Right lobe of liver (tissue), 6 donors: Measurements from ENCODE around the gene LYPD4. TPM values are rescaled to one million over a fixed set of nuclear protein-coding genes. Genes with fewer than 3 reads are reported as not detected.

Experiments
- ATAC-seq, 4 donors: fragments of 200-7000 bp; cut with Tn5 transposase; one replicate each; pipeline ENCODE4 v1.9.1; 2020; ENCODE audit warnings: mild to moderate bottlenecking in 4 of 4, moderate library complexity in 4 of 4
- DNase-seq, 3 donors: peaks; one replicate each; pipeline ENCODE4 v3.0.0-alpha.2; 2020
- H3K27ac ChIP-seq, 3 donors: fragments of 200-600 bp; one replicate each; pipeline ENCODE4 v1.8.0; 2022
- H3K27me3 ChIP-seq, 2 donors: fragments of 200-600 bp; one replicate each; pipeline ENCODE4 v1.8.0; 2022
- H3K36me3 ChIP-seq, 4 donors: fragments of 200-600 bp; sonication (generic) in 1 of 4; one replicate each; pipeline versions ENCODE4 v1.5.1 to v1.8.0; 2017 to 2022; ENCODE audit warnings: control low read depth in 1 of 4
- H3K4me1 ChIP-seq, 4 donors: fragments of 200-600 bp; sonication (generic) in 1 of 4; one replicate each; pipeline versions ENCODE4 v1.5.1 to v1.8.0; 2017 to 2022; ENCODE audit warnings: control low read depth in 1 of 4
- H3K4me3 ChIP-seq, 3 donors: fragments of 200-600 bp; one replicate each; pipeline ENCODE4 v1.8.0; 2022
- H3K9me3 ChIP-seq, 4 donors: fragments of 200-600 bp; sonication (generic) in 1 of 4; one replicate each; pipeline versions ENCODE4 v1.5.1 to v1.8.0; 2017 to 2022; ENCODE audit warnings: control low read depth in 1 of 4
- POLR2A ChIP-seq: fragments of 450-650 bp; IDR thresholded peaks from one replicate; pipeline ENCODE4 v1.6.1; 2017; ENCODE audit warnings: antibody characterized with exemption, mild to moderate bottlenecking
- WGBS: methylation state at CpG from one replicate; pipeline ENCODE4 v1.1.6; 2018; ENCODE audit warnings: low coverage, low lambda C conversion rate; ENCODE audit not compliant: insufficient coverage; ENCODE audit errors: missing lambda C conversion rate; 5-methylcytosine and 5-hydroxymethylcytosine counted together
- intact Hi-C, 2 donors: fragments of 100-400 bp; cut with DNase I; formaldehyde crosslinking; loops; one replicate each; pipeline versions ENCODE4 v1.11.2 to v1.14.1; 2022
- long read RNA-seq: library from polyadenylated mRNA; unstranded; transcript quantifications from one replicate; pipeline ENCODE4 v2.0.0, GENCODE V29; 2019
- total RNA-seq, 6 experiments: library from RNA; depleted of rRNA in 2 of 6; stranded (reverse); fragments of >200 nt in 2 of 6; fragmentation: NEBNext Ultra II Directional in 3 of 6; extraction: Animal tissue kit (Norgen Biotek cat#: 25700) in 3 of 6; gene quantifications; one replicate each; pipeline versions ENCODE4 v1.1.0 to v1.2.4, GENCODE V29; 2016 to 2023
- TF ChIP-seq, protein P1 (sequence below), 4 donors: fragments of 200-600 bp in 3 of 4; fragments of 450-650 bp in 1 of 4; IDR thresholded peaks; one replicate each; pipeline versions ENCODE4 v1.5.1 to v1.8.0; 2016 to 2022; ENCODE audit warnings: antibody characterized with exemption in 4 of 4, mild to moderate bottlenecking in 2 of 4
- donor health status: DM: no; HTN: yes; CAD: no.
- donor health status: DM: no; HTN: no; CAD: no.
- donor health status: DM: no; HTN: no; CAD: no.
- donor health status: DM: no; HTN: yes; CAD: no.
- donor health status: DM: no; HTN: yes; CAD: no.

Gene LYPD4, protein sequence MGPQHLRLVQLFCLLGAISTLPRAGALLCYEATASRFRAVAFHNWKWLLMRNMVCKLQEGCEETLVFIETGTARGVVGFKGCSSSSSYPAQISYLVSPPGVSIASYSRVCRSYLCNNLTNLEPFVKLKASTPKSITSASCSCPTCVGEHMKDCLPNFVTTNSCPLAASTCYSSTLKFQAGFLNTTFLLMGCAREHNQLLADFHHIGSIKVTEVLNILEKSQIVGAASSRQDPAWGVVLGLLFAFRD
- not detected for total RNA-seq
- long read RNA-seq = 0 reads

DNA sequence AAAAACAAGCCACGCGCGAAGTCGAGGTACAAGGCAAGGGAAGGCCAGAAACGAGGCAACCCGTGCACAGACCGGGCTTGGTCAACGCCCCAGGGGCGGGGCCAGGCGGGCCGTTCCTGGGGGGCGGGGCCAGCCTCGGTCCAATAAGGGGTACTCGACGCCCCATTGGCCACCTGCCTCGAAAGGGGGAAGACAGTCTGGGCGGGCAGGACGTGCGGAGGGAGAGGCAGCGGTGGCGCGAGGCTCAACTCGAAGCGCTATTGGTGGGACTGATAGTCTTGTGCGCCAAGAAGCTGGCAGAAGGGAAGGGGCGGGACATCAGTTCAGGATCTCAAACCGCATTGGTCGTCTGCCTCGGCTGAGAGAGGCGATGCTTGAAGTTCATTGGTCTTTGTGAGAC lies at the start of gene LYPD4:
Gene LYPD4 (minus strand): TSS at position 83 of the 400 bp plus-strand sequence. CDS start 5,398 bp downstream, outside the sequence.
- intact Hi-C loops = no loop called here
- TF ChIP-seq POLR2A = no peak
- TF ChIP-seq, protein P1, sequence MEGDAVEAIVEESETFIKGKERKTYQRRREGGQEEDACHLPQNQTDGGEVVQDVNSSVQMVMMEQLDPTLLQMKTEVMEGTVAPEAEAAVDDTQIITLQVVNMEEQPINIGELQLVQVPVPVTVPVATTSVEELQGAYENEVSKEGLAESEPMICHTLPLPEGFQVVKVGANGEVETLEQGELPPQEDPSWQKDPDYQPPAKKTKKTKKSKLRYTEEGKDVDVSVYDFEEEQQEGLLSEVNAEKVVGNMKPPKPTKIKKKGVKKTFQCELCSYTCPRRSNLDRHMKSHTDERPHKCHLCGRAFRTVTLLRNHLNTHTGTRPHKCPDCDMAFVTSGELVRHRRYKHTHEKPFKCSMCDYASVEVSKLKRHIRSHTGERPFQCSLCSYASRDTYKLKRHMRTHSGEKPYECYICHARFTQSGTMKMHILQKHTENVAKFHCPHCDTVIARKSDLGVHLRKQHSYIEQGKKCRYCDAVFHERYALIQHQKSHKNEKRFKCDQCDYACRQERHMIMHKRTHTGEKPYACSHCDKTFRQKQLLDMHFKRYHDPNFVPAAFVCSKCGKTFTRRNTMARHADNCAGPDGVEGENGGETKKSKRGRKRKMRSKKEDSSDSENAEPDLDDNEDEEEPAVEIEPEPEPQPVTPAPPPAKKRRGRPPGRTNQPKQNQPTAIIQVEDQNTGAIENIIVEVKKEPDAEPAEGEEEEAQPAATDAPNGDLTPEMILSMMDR (IDR thresholded peaks at IDR 0.05) = no peak
- Histone ChIP-seq H3K4me3 (no peak within 1 kb of the TSS), H3K9me3 (no peaks in the 10 kb centered on the region), H3K27ac (no peak within 1 kb of the TSS), H3K27me3 (no peaks in the 10 kb centered on the region), H3K36me3 (no peaks in the 10 kb centered on the region), H3K4me1 (no peaks in the 10 kb centered on the region)
- WGBS = 83% methylated on average over 11 of the region's 30 CpGs
- ATAC-seq (no peak), DNase-seq (no peak)

DNA sequence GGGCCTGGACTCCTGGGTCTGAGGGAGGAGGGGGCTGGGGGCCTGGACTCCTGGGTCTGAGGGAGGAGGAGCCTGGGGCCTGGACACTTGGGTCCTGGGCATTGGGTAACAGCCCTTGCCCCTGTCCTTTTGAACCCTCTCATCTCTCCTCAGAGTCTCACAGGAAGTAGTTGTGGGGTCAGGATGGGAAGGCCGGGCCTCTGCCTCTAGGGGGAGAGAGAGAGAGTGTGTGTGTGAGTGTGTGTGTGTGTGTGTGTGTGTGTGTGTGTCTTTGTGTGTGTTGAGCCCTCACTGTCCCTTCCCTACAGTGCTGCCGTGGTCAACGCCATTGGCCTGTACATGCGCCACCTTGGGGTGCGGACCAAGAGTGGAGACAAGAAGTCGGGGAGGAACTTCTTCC lies 49.4 kb upstream of the LYPD4 start:
- DNase-seq (no peak), ATAC-seq (peak in 1 of 4 donors; percentile 16)
- intact Hi-C loops = no loop called here
- Histone ChIP-seq H3K9me3 (no peaks in the 10 kb centered on the region), H3K27me3 (no peaks in the 10 kb centered on the region), H3K36me3 (peaks cover 0 to 33% (median 19%) of the 10 kb centered on the region in 4 donors), H3K27ac (no peak overlapping the region), H3K4me1 (no peaks in the 10 kb centered on the region), H3K4me3 (no peak overlapping the region)
- no CpG with 5 or more reads among the region's 6 CpGs for WGBS
- TF ChIP-seq POLR2A = no peak
- TF ChIP-seq, protein P1 (IDR thresholded peaks at IDR 0.05) = no peak

DNA sequence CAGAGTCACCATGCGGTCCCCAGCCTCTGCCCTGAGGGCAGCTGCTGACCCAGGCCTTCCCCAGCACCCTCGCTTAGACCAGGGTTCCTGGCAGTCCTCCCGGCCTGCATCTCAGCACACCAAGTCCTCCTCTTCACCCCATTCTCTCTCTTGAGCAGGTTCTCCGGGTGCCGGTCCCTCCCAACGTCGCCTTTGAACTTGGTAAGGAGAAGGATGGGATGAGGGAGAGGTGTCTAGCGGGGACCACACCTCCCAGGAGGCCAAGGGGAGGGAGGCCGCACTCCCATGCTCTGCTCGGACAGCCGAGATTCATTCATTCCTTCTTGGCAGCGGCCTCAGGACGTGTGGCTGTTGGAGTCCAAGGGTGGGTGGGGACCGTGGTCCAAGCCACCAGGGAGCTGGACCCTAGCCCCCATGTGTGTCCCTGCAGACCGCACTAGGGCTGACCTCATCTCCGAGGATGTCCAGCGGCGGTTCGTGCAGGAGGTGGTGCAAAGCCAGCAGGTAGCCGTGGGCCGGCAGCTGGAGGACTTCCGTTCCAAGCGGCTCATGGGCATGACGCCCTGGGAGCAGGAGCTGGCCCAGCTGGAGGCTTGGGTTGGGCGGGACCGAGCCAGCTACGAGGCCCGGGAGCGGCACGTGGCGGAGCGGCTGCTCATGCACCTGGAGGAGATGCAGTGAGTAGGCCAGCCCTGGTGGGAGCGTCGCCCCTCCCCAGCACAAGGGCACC lies 47.9 kb upstream of the LYPD4 start:
- TF ChIP-seq, protein P1 (IDR thresholded peaks at IDR 0.05) = no peak
- no peak for TF ChIP-seq POLR2A
- DNase-seq (no peak), ATAC-seq (no peak)
- no peak overlapping the region for H3K27ac ChIP-seq
- H3K36me3 ChIP-seq = peaks cover 0 to 23% (median 15%) of the 10 kb centered on the region in 4 donors
- H3K4me1 ChIP-seq = no peaks in the 10 kb centered on the region
- intact Hi-C loops = no loop called here
- no peak overlapping the region for H3K4me3 ChIP-seq
- 89% methylated on average over 4 of the region's 34 CpGs for WGBS
- no peaks in the 10 kb centered on the region for H3K27me3 ChIP-seq
- H3K9me3 ChIP-seq = no peaks in the 10 kb centered on the region

DNA sequence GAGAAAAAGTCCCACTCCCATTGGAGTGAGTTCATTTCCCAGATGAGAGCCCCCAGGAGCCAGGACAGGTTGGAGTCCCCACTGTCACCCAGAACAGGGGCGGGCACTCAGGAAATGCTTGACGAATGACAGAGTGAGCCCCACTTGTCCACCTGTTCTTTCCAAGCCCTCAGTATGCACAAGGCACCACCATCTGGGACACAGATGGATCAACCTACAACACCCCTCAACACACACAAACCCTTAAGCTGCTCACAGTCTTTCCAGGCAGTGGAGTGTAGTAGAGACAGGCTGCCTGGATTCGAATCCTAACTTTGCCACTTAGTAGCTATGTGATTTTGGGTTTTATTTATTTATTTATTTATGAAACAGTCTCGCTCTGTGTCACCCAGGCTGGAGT lies 46.5 kb upstream of the LYPD4 start:
- ATAC-seq = no peak
- Histone ChIP-seq H3K9me3 (no peaks in the 10 kb centered on the region), H3K4me1 (peaks cover 0 to 4% (median 0%) of the 10 kb centered on the region in 4 donors), H3K4me3 (no peak overlapping the region), H3K27me3 (no peaks in the 10 kb centered on the region), H3K27ac (no peak overlapping the region), H3K36me3 (peaks cover 0 to 19% (median 13%) of the 10 kb centered on the region in 4 donors)
- no peak for DNase-seq
- intact Hi-C loops = no loop called here
- TF ChIP-seq, protein P1 (IDR thresholded peaks at IDR 0.05) = no peak
- TF ChIP-seq POLR2A = no peak
- no CpG with 5 or more reads among the region's 4 CpGs for WGBS
